ENCODE results near the gene TRAF4. TPM values are rescaled to one million over a fixed set of nuclear protein-coding genes. Genes with fewer than 3 reads are reported as not detected.

TRAF4 gene
- total and polyA plus RNA-seq, 9 of the 15 experiments (the other 6 are each of a cell fraction or from before 2014, with no cell fraction given) = 2.4 to 147 (median 72.4) TPM

GRCh38 chr17:28711723-28712031 is 32.1 kb upstream of the TRAF4 start, which contains the start of gene PROCA1 (continued):
- TF ChIP-seq E2F4 (CRISPR knock-in tag; IDR thresholded peaks at IDR 0.05; ENCODE audit: low read depth) (no peak), CCNT2 (IDR thresholded peaks at IDR 0.05; ENCODE audit: borderline replicate concordance, extremely low read depth, insufficient read length, low read depth, low read length) (no peak), ZNF217 (CRISPR knock-in tag; IDR thresholded peaks at IDR 0.05) (no peak), ZBTB40 (IDR thresholded peaks at IDR 0.05) (no peak), ZBTB40 (CRISPR knock-in tag; IDR thresholded peaks at IDR 0.05) (no peak), ZSCAN29 (IDR thresholded peaks at IDR 0.05) (0 out of 2 replicates have a peak, but pooled peaks have one; percentile 29), HNRNPH1 (optimal IDR thresholded peaks at IDR 0.05; ENCODE audit: low read depth, low read length) (no peak), STAT6 (CRISPR knock-in tag; IDR thresholded peaks at IDR 0.05) (no peak), NFIC (IDR thresholded peaks at IDR 0.05) (no peak), ZFP36 (IDR thresholded peaks at IDR 0.05; ENCODE audit: low read depth, low read length, partially characterized antibody) (no peak), ZNF785 (CRISPR knock-in tag; IDR thresholded peaks at IDR 0.05) (no peak), GATA2 (CRISPR knock-in tag; IDR thresholded peaks at IDR 0.05) (no peak), TAF7 (tag; IDR thresholded peaks at IDR 0.05) (no peak), NR2C1 (IDR thresholded peaks at IDR 0.05) (no peak), NR2C1 (tag; IDR thresholded peaks at IDR 0.05) (0 out of 2 replicates have a peak, but pooled peaks have one; percentile 8), SIN3A (IDR thresholded peaks at IDR 0.05; ENCODE audit: borderline replicate concordance in 2 of 2, control insufficient read depth in 1 of 2, low read depth in 2 of 2, low read length in 2 of 2) (no peak), ATF7 (IDR thresholded peaks at IDR 0.05) (no peak), POLR2G (IDR thresholded peaks at IDR 0.05; ENCODE audit: low read depth, low read length) (no peak)

Measured in K562 (cell line).